Endothelial cell of umbilical vein (primary cell): ENCODE measurements around the gene BTAF1. TPM values are rescaled to one million over a fixed set of nuclear protein-coding genes. Genes with fewer than 3 reads are reported as not detected.

Experiments
- BruUV-seq: library from RNA; stranded (reverse); fragments of 400-500 nt; replicated peaks from 2 replicates; lab custom pipeline; 2021; lab: Mats Ljungman, UMichigan
- CTCF ChIA-PET: fragments of 300-600, 350-600 bp; sonication (Branson Sonifier 250); formaldehyde crosslinking; loops from one replicate; lab custom pipeline; 2021; ENCODE audit warnings: antibody characterized with exemption, inconsistent platforms; lab: Charles Lee
- POLR2A ChIA-PET: fragments of 300-600, 350-600 bp; sonication (Branson Sonifier 250); formaldehyde crosslinking; loops from one replicate; lab custom pipeline; 2021; ENCODE audit warnings: antibody characterized with exemption, inconsistent platforms; lab: Charles Lee
- DNase-seq: peaks from one replicate; pipeline ENCODE4 v3.0.0-alpha.2; 2011; ENCODE audit warnings: low read depth, low spot score
- FAIRE-seq: peaks from 2 replicates; lab custom pipeline; 2011; peaks lifted over from hg19 to GRCh38; lab: Jason Lieb, UNC
- H2AFZ ChIP-seq: 2 replicates; pipeline ENCODE4 v1.6.0; 2012; ENCODE audit warnings: low read depth, low read length, control low read depth, inconsistent platforms
- H3K27ac ChIP-seq: 2 replicates; pipeline ENCODE4 v1.5.1; 2011; ENCODE audit warnings: low read depth, mild to moderate bottlenecking, control low read depth, low read length, moderate library complexity; ENCODE audit not compliant: insufficient read depth
- H3K27me3 ChIP-seq, 2 experiments: 2 replicates each; pipeline versions ENCODE4 v1.6.0 to v1.6.1; 2011; ENCODE audit warnings: low read length in 2 of 2, mixed read lengths in 1 of 2; ENCODE audit not compliant: control insufficient read depth in 2 of 2, insufficient read depth in 2 of 2
- H3K36me3 ChIP-seq, 2 experiments: 2 replicates in 1 of 2; 3 replicates in 1 of 2; pipeline ENCODE4 v1.5.1; 2011; ENCODE audit warnings: low read length in 2 of 2, mild to moderate bottlenecking in 1 of 2, moderate library complexity in 1 of 2; ENCODE audit not compliant: control insufficient read depth in 2 of 2, insufficient read depth in 2 of 2; ENCODE audit errors: extremely low read depth in 1 of 2
- H3K4me1 ChIP-seq: 3 replicates; pipeline ENCODE4 v1.5.1; 2011; ENCODE audit warnings: mild to moderate bottlenecking, low read length; ENCODE audit not compliant: control insufficient read depth, insufficient read depth; ENCODE audit errors: extremely low read depth
- H3K4me2 ChIP-seq: 2 replicates; pipeline ENCODE4 v1.6.1; 2011; ENCODE audit warnings: low read length, control low read depth, mixed read lengths; ENCODE audit not compliant: insufficient read depth
- H3K4me3 ChIP-seq, 3 experiments: fragments of 200-600 bp in 1 of 3; sonication (generic), shearing (Covaris generic) in 1 of 3; replicated peaks in 1 of 3; 2 replicates each; pipeline ENCODE4 v1.5.1; 2011 to 2016; ENCODE audit warnings: control low read depth in 3 of 3, low read length in 3 of 3, mild to moderate bottlenecking in 2 of 3, inconsistent platforms in 1 of 3, low read depth in 1 of 3, moderate library complexity in 1 of 3; ENCODE audit not compliant: insufficient read depth in 1 of 3
- H3K79me2 ChIP-seq: 2 replicates; pipeline ENCODE4 v1.6.0; 2012; ENCODE audit warnings: low read length, inconsistent platforms; ENCODE audit not compliant: control insufficient read depth, insufficient read depth
- H3K9ac ChIP-seq: replicated peaks from 2 replicates; pipeline ENCODE3; 2011; ENCODE audit warnings: low read length, control low read depth; ENCODE audit not compliant: insufficient read depth; ENCODE audit errors: extremely low read depth
- H3K9me1 ChIP-seq: replicated peaks from 3 replicates; pipeline ENCODE4 v1.6.0; 2011; ENCODE audit warnings: mild to moderate bottlenecking, low read length; ENCODE audit not compliant: control insufficient read depth, insufficient read depth; ENCODE audit errors: extremely low read depth
- H3K9me3 ChIP-seq: replicated peaks from 2 replicates; pipeline ENCODE4 v1.5.1; 2012; ENCODE audit warnings: low read length, inconsistent platforms; ENCODE audit not compliant: control insufficient read depth, insufficient read depth
- H4K20me1 ChIP-seq: replicated peaks from 2 replicates; pipeline ENCODE3; 2011; ENCODE audit warnings: mild to moderate bottlenecking, low read length; ENCODE audit not compliant: control insufficient read depth, insufficient read depth; ENCODE audit errors: extremely low read depth
- EZH2 ChIP-seq: IDR thresholded peaks from 2 replicates; pipeline ENCODE4 v1.6.1; 2012; ENCODE audit warnings: borderline replicate concordance, low read depth, mild to moderate bottlenecking, moderate library complexity, low read length, inconsistent platforms; ENCODE audit not compliant: severe bottlenecking
- FOS ChIP-seq: IDR thresholded peaks from 2 replicates; pipeline ENCODE4 v1.6.1; 2011; ENCODE audit warnings: mild to moderate bottlenecking, low read length, moderate library complexity, borderline replicate concordance; ENCODE audit not compliant: insufficient read depth
- GATA2 ChIP-seq: IDR thresholded peaks from 2 replicates; pipeline ENCODE4 v1.7.0; 2011; ENCODE audit warnings: low read depth, mild to moderate bottlenecking, moderate library complexity, mixed read lengths, low read length; ENCODE audit not compliant: insufficient read length, insufficient read depth
- JUN ChIP-seq: IDR thresholded peaks from 2 replicates; pipeline ENCODE4 v1.6.1; 2011; ENCODE audit warnings: borderline replicate concordance, low read depth; ENCODE audit not compliant: insufficient read length, insufficient read depth
- MYC ChIP-seq: IDR thresholded peaks from one replicate; pipeline ENCODE4 v1.6.1; 2011; ENCODE audit warnings: mild to moderate bottlenecking, low read depth, low read length
- POLR2A ChIP-seq: IDR thresholded peaks from 2 replicates; pipeline ENCODE4 v1.6.1; 2012; ENCODE audit warnings: low read depth, mild to moderate bottlenecking, control low read depth, low read length
- POLR2AphosphoS5 ChIP-seq: IDR thresholded peaks from 2 replicates; pipeline ENCODE4 v1.6.1; 2012; ENCODE audit warnings: low read depth, mild to moderate bottlenecking, control low read depth, low read length, moderate library complexity; ENCODE audit not compliant: insufficient read depth
- dilution Hi-C: fragments of 300-500 bp; cut with MboI; formaldehyde crosslinking; loops from one replicate; pipeline ENCODE4 v1.15.0; 2019; ENCODE audit warnings: low sequenced_read_pairs; ENCODE audit not compliant: extremely low pct_ligation_motif_present
- intact Hi-C: fragments of 100-400 bp; cut with micrococcal nuclease; formaldehyde crosslinking; loops from one replicate; pipeline ENCODE4 v1.10.0; 2022
- polyA plus RNA-seq, 4 experiments: library from polyadenylated mRNA; depleted of rRNA in 3 of 4; stranded (reverse) in 3 of 4; unstranded in 1 of 4; fragments of >200 nt; gene quantifications; 2 replicates each; pipeline versions ENCODE4 v1.2.1 to v1.2.3, GENCODE V29; 2011 to 2012; ENCODE audit warnings: missing spikeins in 1 of 4
- total RNA-seq: library from RNA; stranded (reverse); gene quantifications from 2 replicates; pipeline ENCODE4 v1.2.3, GENCODE V29; 2021
- TF ChIP-seq, protein P1 (sequence below): IDR thresholded peaks from 2 replicates; pipeline ENCODE4 v1.6.1; 2011; ENCODE audit not compliant: insufficient read depth, insufficient read length
- TF ChIP-seq, protein P2 (sequence below), 2 donors: IDR thresholded peaks; 1 replicate in 1 of 2; 2 replicates in 1 of 2; pipeline ENCODE4 v1.5.1; 2011; ENCODE audit warnings: low read length in 2 of 2, mild to moderate bottlenecking in 2 of 2, moderate library complexity in 2 of 2, control low read depth in 1 of 2, inconsistent platforms in 1 of 2, low read depth in 1 of 2; ENCODE audit not compliant: insufficient read depth in 1 of 2; ENCODE audit errors: extremely low read depth in 1 of 2

BTAF1 gene
- total and polyA plus RNA-seq, 2 donors (not counting 3 experiments of a cell fraction or from before 2014, with no cell fraction given) = 9.9 to 23.1 TPM

DNA sequence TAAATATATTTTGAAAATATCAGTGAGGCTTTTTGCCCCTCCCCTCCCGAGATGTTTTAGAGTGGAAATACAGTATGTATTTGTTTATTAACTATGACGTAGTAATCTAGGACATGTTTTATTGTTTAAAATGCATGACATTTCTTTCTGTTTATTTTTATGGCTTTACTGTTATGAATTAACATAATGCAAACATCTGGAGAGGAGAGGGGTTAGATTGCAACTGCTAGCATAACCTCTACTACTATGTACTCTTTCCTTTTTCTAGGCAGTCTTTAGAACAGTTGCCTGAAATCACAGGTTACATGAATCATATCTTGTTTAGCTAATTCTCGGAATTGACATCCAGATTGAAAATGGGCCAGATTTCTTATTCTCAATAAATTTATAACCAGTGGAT lies 7.4 kb downstream of the BTAF1 start:
- CTCF ChIA-PET = no interaction called here
- POLR2A ChIA-PET = no interaction called here
- dilution Hi-C loops (no loop called here), intact Hi-C loops (no loop called here)
- Histone ChIP-seq H3K9me1 (no peaks in the 10 kb centered on the region), H3K36me3 (no peaks in the 10 kb centered on the region), H3K27ac (no peak overlapping the region), H3K4me3 (no peak overlapping the region), H3K4me1 (peaks cover 8% of the 10 kb centered on the region), H3K79me2 (peaks cover 67% of the 10 kb centered on the region), H3K9ac (no peak overlapping the region), H2AFZ (no peak overlapping the region), H3K27me3 (no peaks in the 10 kb centered on the region), H3K9me3 (no peaks in the 10 kb centered on the region), H4K20me1 (peaks cover 2% of the 10 kb centered on the region), H3K4me2 (no peak overlapping the region)
- TF ChIP-seq FOS (no peak), MYC (no peak), POLR2AphosphoS5 (no peak), GATA2 (no peak), JUN (no peak), EZH2 (no peak), POLR2A (no peak)
- TF ChIP-seq, protein P1, sequence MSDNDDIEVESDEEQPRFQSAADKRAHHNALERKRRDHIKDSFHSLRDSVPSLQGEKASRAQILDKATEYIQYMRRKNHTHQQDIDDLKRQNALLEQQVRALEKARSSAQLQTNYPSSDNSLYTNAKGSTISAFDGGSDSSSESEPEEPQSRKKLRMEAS = no peak
- TF ChIP-seq, protein P2, sequence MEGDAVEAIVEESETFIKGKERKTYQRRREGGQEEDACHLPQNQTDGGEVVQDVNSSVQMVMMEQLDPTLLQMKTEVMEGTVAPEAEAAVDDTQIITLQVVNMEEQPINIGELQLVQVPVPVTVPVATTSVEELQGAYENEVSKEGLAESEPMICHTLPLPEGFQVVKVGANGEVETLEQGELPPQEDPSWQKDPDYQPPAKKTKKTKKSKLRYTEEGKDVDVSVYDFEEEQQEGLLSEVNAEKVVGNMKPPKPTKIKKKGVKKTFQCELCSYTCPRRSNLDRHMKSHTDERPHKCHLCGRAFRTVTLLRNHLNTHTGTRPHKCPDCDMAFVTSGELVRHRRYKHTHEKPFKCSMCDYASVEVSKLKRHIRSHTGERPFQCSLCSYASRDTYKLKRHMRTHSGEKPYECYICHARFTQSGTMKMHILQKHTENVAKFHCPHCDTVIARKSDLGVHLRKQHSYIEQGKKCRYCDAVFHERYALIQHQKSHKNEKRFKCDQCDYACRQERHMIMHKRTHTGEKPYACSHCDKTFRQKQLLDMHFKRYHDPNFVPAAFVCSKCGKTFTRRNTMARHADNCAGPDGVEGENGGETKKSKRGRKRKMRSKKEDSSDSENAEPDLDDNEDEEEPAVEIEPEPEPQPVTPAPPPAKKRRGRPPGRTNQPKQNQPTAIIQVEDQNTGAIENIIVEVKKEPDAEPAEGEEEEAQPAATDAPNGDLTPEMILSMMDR (IDR thresholded peaks at IDR 0.05; ENCODE audit: extremely low read depth in 1 of 2, insufficient read depth in 1 of 2, low read depth in 1 of 2, low read length in 2 of 2) = no peak
- DNase-seq (no peak), FAIRE-seq (no peak)
- BruUV-seq = no TSS peak
